Measurements from ENCODE around the gene PTPN3.

Gene PTPN3

GRCh38 chr9:109335121-109335520 is 163.0 kb downstream of the PTPN3 start:
- DNase-seq, result no peak

- DNase-seq, result no peak
Observed at GRCh38 chr9:109331353-109331752, 166.8 kb downstream of the PTPN3 start.

GRCh38 chr9:109329638-109330258 is 168.4 kb downstream of the PTPN3 start:
- no peak for DNase-seq

- no peak for DNase-seq
Observed at GRCh38 chr9:109328978-109329637, 169.0 kb downstream of the PTPN3 start.

All from CD4-positive, alpha-beta T cell treated with Interferon gamma for 1 hour (primary cell).